Tibial artery (tissue), 4 donors: ENCODE results near the gene CCDC15.

ENCODE experiments used
- DNase-seq, 2 donors: peaks; one replicate each; pipeline ENCODE4 v3.0.0-alpha.2; 2019
- H3K27ac ChIP-seq, 2 donors: fragments of 200-600 bp; sonication (generic) in 1 of 2; 1 replicate in 1 of 2; 2 replicates in 1 of 2; pipeline ENCODE4 v1.5.1; 2018 to 2019; ENCODE audit warnings: mild to moderate bottlenecking in 1 of 2
- H3K27me3 ChIP-seq, 2 donors: fragments of 200-600 bp; sonication (generic) in 1 of 2; one replicate each; pipeline versions ENCODE4 v1.5.1 to v1.6.0; 2016 to 2019
- H3K36me3 ChIP-seq, 3 donors: fragments of 200-600 bp; sonication (generic) in 2 of 3; one replicate each; pipeline ENCODE4 v1.5.1; 2016 to 2019; ENCODE audit warnings: mild to moderate bottlenecking in 2 of 3
- H3K4me1 ChIP-seq, 4 donors: fragments of 200-600 bp; sonication (generic) in 2 of 4; 1 replicate in 3 of 4; 2 replicates in 1 of 4; pipeline ENCODE4 v1.5.1; 2016 to 2019
- H3K4me3 ChIP-seq, 2 donors: fragments of 200-600 bp; sonication (generic) in 1 of 2; 1 replicate in 1 of 2; 2 replicates in 1 of 2; pipeline ENCODE4 v1.5.1; 2018 to 2019; ENCODE audit warnings: mild to moderate bottlenecking in 2 of 2
- H3K9me3 ChIP-seq, 3 donors: fragments of 200-600 bp; sonication (generic) in 1 of 3; one replicate each; pipeline ENCODE4 v1.5.1; 2016 to 2019
- CTCF ChIP-seq, 2 experiments: fragments of 200-600 bp in 1 of 2; fragments of 450-650 bp in 1 of 2; IDR thresholded peaks; one replicate each; pipeline ENCODE4 v1.5.1; 2017 to 2019; ENCODE audit warnings: antibody characterized with exemption in 2 of 2, mild to moderate bottlenecking in 1 of 2, moderate library complexity in 1 of 2
- intact Hi-C: fragments of 100-400 bp; cut with DNase I; formaldehyde crosslinking; loops from one replicate; pipeline ENCODE4 v1.15.0; 2023; ENCODE audit warnings: low total_unique reads

CCDC15 gene

DNA sequence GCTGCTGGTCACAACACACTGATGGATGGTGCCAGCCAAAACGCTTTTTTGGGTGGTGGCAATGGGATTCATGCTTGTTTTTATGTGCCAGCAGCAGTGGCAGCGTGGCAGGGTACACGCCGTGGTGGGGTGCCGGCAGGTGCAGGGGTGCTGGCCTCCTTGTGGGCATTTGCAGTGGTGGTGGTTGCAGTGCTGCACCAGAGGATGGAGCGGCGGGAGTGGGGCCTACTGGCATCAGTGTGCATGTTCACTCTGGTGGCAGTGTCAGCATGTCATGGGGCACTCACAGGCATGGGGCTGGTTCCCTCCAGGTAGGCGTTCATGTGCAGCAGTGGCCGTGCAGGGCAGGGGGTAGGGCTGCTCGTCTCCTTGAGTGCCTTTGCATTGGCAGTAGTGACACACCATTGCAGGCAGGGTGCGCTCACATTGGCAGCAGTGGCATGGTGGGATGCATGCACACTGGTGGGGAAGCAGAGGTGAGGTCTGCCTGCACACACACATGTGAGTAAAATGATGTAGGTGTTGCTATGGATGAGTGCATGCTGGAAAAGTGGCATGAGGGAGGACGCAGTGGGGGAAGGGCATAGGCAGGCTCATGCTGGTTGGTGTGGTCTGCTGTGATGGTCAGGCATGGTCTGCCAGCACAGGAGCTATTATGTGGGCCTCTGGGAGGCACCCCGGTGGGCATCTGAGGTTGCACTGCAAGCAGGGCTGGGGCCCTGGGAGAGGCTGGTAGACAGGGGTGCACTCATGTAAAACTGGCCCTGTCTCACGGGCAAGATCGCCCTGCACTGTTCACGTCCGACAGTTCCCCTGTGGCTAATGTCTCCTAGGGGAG lies 29.9 kb downstream of the CCDC15 start:
- H3K9me3 ChIP-seq: no peaks in the 10 kb centered on the region
- H3K4me3 ChIP-seq: no peak overlapping the region
- TF ChIP-seq CTCF (IDR thresholded peaks at IDR 0.05): no peak
- no peaks in the 10 kb centered on the region for H3K27me3 ChIP-seq
- no peak for DNase-seq
- H3K36me3 ChIP-seq: no peaks in the 10 kb centered on the region
- intact Hi-C loops: no loop called here
- H3K4me1 ChIP-seq: no peaks in the 10 kb centered on the region
- H3K27ac ChIP-seq: no peak overlapping the region

GRCh38 chr11:124984512-124984854 lies 30.5 kb downstream of the CCDC15 start:
- Histone ChIP-seq H3K9me3 (no peaks in the 10 kb centered on the region), H3K27ac (no peak overlapping the region), H3K27me3 (no peaks in the 10 kb centered on the region), H3K4me1 (no peaks in the 10 kb centered on the region), H3K4me3 (no peak overlapping the region), H3K36me3 (no peaks in the 10 kb centered on the region)
- intact Hi-C loops: no loop called here
- no peak for TF ChIP-seq CTCF (IDR thresholded peaks at IDR 0.05)
- no peak for DNase-seq

GRCh38 chr11:124987096-124987495 lies 33.1 kb downstream of the CCDC15 start:
- TF ChIP-seq CTCF (IDR thresholded peaks at IDR 0.05): no peak
- Histone ChIP-seq H3K9me3 (no peaks in the 10 kb centered on the region), H3K27me3 (no peaks in the 10 kb centered on the region), H3K4me3 (no peak overlapping the region), H3K4me1 (no peaks in the 10 kb centered on the region), H3K36me3 (no peaks in the 10 kb centered on the region), H3K27ac (no peak overlapping the region)
- DNase-seq: no peak
- intact Hi-C loops: no loop called here

DNA sequence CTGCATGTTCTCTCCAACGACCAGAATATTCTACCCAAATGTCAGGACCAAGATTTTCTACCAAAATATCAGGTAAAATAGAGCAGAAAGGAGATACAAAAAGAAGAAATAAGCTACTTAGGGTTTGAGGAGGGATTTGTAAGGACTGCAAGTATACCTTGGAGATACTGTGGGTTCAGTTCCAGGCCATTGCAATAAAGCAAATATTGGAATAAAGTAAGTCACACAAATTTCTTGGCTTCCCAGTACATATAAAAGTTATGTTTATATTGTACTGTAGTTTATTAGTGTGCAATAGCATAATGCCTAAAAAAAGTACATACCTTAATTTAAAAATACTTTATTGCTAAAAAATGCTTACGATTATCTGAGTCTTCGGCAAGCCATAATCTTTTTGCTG lies 34.1 kb downstream of the CCDC15 start:
- no peaks in the 10 kb centered on the region for H3K36me3 ChIP-seq
- intact Hi-C loops: no loop called here
- no peaks in the 10 kb centered on the region for H3K9me3 ChIP-seq
- DNase-seq: no peak
- TF ChIP-seq CTCF (IDR thresholded peaks at IDR 0.05): no peak
- H3K27ac ChIP-seq: no peak overlapping the region
- H3K4me3 ChIP-seq: no peak overlapping the region
- no peaks in the 10 kb centered on the region for H3K27me3 ChIP-seq
- no peaks in the 10 kb centered on the region for H3K4me1 ChIP-seq

GRCh38 chr11:125001079-125001778 lies 47.2 kb downstream of the CCDC15 start:
- TF ChIP-seq CTCF (IDR thresholded peaks at IDR 0.05): no peak
- Histone ChIP-seq H3K27ac (no peak overlapping the region), H3K36me3 (peaks cover 16 to 23% (median 22%) of the 10 kb centered on the region in 3 donors), H3K9me3 (no peaks in the 10 kb centered on the region), H3K27me3 (no peaks in the 10 kb centered on the region), H3K4me3 (no peak overlapping the region), H3K4me1 (no peaks in the 10 kb centered on the region)
- intact Hi-C loops: no loop called here
- no peak for DNase-seq
